GM23338 (cell line): ENCODE results near the gene GADL1.

Source experiments
- CREB1 ChIP-seq: fragments of 250-450 bp; sonication (Bioruptor Pico); IDR thresholded peaks from 2 replicates; pipeline ENCODE4 v1.5.0; 2020; ENCODE audit warnings: low read depth, mild to moderate bottlenecking, moderate library complexity
- CTCF ChIP-seq, 2 experiments: fragments of 200-600 bp in 1 of 2; sonication (generic) in 1 of 2; conservative IDR thresholded peaks; 2 replicates each; pipeline versions ENCODE4 v1.5.1 to v1.6.1; 2016 to 2017; ENCODE audit warnings: antibody characterized with exemption in 2 of 2, low read depth in 2 of 2, mild to moderate bottlenecking in 2 of 2, moderate library complexity in 1 of 2
- ETS1 ChIP-seq: IDR thresholded peaks from 2 replicates; pipeline ENCODE4 v1.6.1; 2016; ENCODE audit warnings: antibody characterized with exemption
- EZH2 ChIP-seq: fragments of 200-600 bp; sonication (generic); IDR thresholded peaks from one replicate; pipeline ENCODE4 v1.8.0; 2017; ENCODE audit warnings: antibody characterized with exemption, mild to moderate bottlenecking, low read depth; ENCODE audit not compliant: unreplicated experiment
- EZH2phosphoT487 ChIP-seq: fragments of 200-600 bp; sonication (generic); IDR thresholded peaks from one replicate; pipeline ENCODE4 v1.8.1; 2018; ENCODE audit warnings: antibody characterized with exemption; ENCODE audit not compliant: unreplicated experiment
- JUNB ChIP-seq: IDR thresholded peaks from one replicate; pipeline ENCODE4 v1.6.1; 2016; ENCODE audit warnings: antibody characterized with exemption; ENCODE audit not compliant: unreplicated experiment
- NANOG ChIP-seq: IDR thresholded peaks from 2 replicates; pipeline ENCODE4 v1.6.1; 2016; ENCODE audit warnings: antibody characterized with exemption, borderline replicate concordance
- POLR2AphosphoS5 ChIP-seq: IDR thresholded peaks from 2 replicates; pipeline ENCODE4 v1.6.1; 2016; ENCODE audit warnings: antibody characterized with exemption, low read depth
- REST ChIP-seq: IDR thresholded peaks from one replicate; pipeline ENCODE4 v1.6.1; 2018; ENCODE audit warnings: antibody characterized with exemption; ENCODE audit not compliant: unreplicated experiment
- STAT1 ChIP-seq: IDR thresholded peaks from one replicate; pipeline ENCODE4 v1.6.1; 2016; ENCODE audit warnings: antibody characterized with exemption; ENCODE audit not compliant: unreplicated experiment
- ZNF114 ChIP-seq: fragments of 250-450 bp; sonication (Bioruptor Pico); IDR thresholded peaks from 2 replicates; pipeline ENCODE4 v1.5.0; 2020; ENCODE audit warnings: mild to moderate bottlenecking, moderate library complexity
- ZNF331 ChIP-seq: fragments of 250-450 bp; sonication (Bioruptor Pico); IDR thresholded peaks from 2 replicates; pipeline ENCODE4 v1.5.0; 2020; ENCODE audit warnings: low read depth, mild to moderate bottlenecking, moderate library complexity
- ZNF462 ChIP-seq: fragments of 250-450 bp; sonication (Bioruptor Pico); IDR thresholded peaks from 2 replicates; pipeline ENCODE4 v1.5.0; 2020; ENCODE audit warnings: mild to moderate bottlenecking, moderate library complexity

DNA sequence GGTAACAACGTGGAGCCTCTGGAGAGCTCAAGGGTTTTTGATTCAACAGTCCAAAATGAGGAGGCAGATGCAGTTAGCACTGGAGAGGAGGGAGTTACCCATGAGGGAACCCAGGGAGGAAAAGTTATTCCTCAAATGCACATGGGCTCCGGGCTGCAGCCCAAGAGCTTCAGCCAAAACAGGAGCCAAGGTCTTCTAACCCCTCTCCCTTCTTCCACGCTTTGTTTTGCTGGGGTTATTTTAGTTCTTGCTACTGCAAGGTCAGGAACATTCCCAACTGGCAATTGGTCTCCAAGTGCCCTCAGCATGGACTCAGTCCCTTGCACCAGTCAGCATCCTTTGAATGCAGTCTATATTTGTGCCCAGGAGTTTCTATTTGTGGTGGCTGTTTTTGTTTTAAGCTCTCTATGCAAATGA is 198.1 kb downstream of the GADL1 start:
- no peak for TF ChIP-seq CTCF (conservative IDR thresholded peaks at IDR 0.05; ENCODE audit: low read depth in 2 of 2)
- TF ChIP-seq POLR2AphosphoS5, result no peak
- no peak for TF ChIP-seq EZH2phosphoT487
- TF ChIP-seq EZH2, result no peak
- no peak for TF ChIP-seq REST
- no peak for TF ChIP-seq JUNB
- TF ChIP-seq CREB1 (CRISPR knock-in tag), result no peak
- TF ChIP-seq STAT1, result no peak
- TF ChIP-seq ETS1, result no peak
- TF ChIP-seq ZNF114 (CRISPR knock-in tag), result no peak
- no peak for TF ChIP-seq NANOG
- TF ChIP-seq ZNF462 (CRISPR knock-in tag), result no peak
- TF ChIP-seq ZNF331 (CRISPR knock-in tag), result no peak
